Suppressor macrophage treated with lipopolysaccharide for 1 hour (primary cell): ENCODE data around the gene PXYLP1.
"Not testable (repeated sequence)": the region's sequence is repeated elsewhere in the genome, so short reads cannot be mapped to it uniquely, and the experiment has no call there.

Experiments used
- DNase-seq, 3 donors: peaks; one replicate each; pipeline ENCODE4 v3.0.0-alpha.2; 2020 to 2022

Gene PXYLP1

GRCh38 chr3:141231101-141231951 lies at the start of gene PXYLP1:
PXYLP1 (plus strand) TSS chr3:141231825; CDS start chr3:141260176, 28,351 bp downstream.
- DNase-seq: peak; percentile 91 to 97 (median 95)

- DNase-seq: no peak
Observed at GRCh38 chr3:141183606-141184005, 48.0 kb upstream of the PXYLP1 start.

- no peak for DNase-seq
Observed at GRCh38 chr3:141184430-141184829, 47.2 kb upstream of the PXYLP1 start.

- DNase-seq: no peak
Observed at GRCh38 chr3:141191097-141191749, 40.4 kb upstream of the PXYLP1 start.

GRCh38 chr3:141192345-141192744 lies 39.3 kb upstream of the PXYLP1 start:
- DNase-seq: peak; percentile 94 to 97 (median 96)

- peak; percentile 44 to 51 (median 45) for DNase-seq
Observed at GRCh38 chr3:141193066-141193830, 38.4 kb upstream of the PXYLP1 start.

GRCh38 chr3:141201122-141201521 lies 30.5 kb upstream of the PXYLP1 start:
- no peak for DNase-seq

- no peak for DNase-seq
Observed at GRCh38 chr3:141202682-141203081, 28.9 kb upstream of the PXYLP1 start.

GRCh38 chr3:141203866-141204265 lies 27.8 kb upstream of the PXYLP1 start:
- DNase-seq: no peak

- no peak for DNase-seq
Observed at GRCh38 chr3:141204343-141204742, 27.3 kb upstream of the PXYLP1 start.

DNA sequence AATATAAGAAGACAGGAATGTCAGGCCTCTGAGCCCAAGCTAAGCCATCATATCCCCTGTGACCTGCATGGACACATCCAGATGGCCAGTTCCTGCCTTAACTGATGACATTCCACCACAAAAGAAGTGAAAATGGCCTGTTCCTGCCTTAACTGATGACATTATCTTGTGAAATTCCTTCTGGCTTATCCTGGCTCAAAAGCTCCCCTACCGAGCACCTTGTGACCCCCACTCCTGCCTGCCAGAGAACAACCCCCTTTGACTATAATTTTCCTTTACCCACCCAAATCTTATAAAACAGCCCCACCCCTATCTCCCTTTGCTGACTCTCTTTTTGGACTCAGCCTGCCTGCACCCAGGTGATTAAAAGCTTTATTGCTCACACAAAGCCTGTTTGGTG lies 20.3 kb upstream of the PXYLP1 start:
- DNase-seq: not testable (repeated sequence)

- no peak for DNase-seq
Observed at GRCh38 chr3:141212101-141212500, 19.5 kb upstream of the PXYLP1 start.

- DNase-seq: no peak
Observed at GRCh38 chr3:141212555-141212954, 19.1 kb upstream of the PXYLP1 start.

GRCh38 chr3:141216975-141217374 lies 14.7 kb upstream of the PXYLP1 start:
- no peak for DNase-seq

GRCh38 chr3:141217389-141217788 lies 14.2 kb upstream of the PXYLP1 start:
- no peak for DNase-seq

DNA sequence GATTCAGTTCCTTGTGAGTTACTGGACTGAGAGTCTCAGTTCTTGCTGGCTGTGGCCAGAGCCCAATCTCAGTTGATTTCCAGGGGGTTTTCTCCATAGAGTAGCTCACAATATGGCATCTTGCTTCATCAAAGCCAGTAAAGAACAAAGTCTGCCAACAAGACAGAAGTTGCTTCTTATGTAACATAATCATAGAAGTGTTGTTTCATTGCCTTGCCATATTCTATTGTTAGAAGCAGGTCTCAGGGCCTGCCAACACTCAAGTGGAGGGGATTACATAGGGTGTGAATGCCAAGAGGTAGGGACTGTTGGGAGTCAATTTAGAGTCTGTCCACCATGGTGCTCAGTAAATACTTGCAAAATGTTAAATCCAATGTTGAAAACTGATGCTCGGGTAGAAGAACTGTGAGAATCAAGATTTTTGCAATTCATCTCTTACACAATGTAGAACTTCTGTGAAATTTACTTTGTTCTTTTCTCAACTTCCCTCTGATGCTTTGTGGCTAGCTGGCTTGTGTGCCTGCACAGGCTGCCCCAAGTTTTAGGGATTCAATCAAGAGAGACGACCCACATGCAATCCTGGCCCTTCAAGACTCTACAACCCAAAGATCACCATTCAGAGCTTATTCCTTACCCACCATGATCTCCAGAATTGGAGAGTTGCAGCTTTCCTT lies 13.3 kb upstream of the PXYLP1 start:
- peak in 1 of 3 donors; percentile 57 for DNase-seq

GRCh38 chr3:141218926-141219325 lies 12.7 kb upstream of the PXYLP1 start:
- DNase-seq: no peak

DNA sequence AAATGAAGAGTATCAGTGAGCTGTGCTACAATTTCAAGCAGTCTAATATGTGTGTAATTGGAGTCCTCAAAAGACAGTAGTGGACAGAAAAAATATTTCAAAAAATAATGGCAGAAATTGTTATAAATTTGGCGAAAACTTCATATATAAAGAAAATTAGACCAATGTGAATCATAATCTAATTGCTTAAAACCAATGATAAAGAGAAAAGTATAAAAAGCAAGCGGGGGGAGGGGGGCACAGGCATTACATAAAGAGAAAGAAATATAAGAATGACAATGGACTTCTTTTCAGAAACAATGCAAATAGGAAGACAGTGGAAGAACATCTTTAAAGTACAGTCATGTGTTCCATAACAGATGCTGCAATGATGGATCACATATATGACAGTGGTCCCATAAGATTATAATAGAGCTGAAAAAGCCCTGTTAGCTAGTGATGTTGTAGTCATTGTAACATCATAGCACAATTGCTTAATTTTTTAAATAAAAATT lies 7.9 kb upstream of the PXYLP1 start:
- no peak for DNase-seq

- DNase-seq: no peak
Observed at GRCh38 chr3:141225939-141226338, 5.7 kb upstream of the PXYLP1 start.

DNA sequence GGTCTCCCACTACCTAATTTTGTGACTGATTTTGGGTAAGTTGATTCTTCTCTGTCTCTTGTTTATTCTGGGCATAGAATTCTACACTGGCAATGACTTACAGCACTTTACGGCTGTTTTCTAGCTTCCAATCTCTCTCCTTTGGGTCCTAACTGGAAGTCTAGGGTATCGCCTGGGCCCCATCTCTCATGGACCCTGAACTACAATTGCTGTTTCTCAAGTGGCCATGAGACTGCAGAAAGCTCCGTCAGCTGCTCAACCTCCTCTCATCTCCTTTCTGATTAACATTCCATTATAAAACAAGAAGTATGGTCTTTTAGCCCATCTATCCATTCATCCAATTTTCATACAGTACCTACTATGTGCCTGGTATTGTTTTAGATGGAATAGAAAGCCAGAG lies 4.4 kb upstream of the PXYLP1 start:
- no peak for DNase-seq

DNA sequence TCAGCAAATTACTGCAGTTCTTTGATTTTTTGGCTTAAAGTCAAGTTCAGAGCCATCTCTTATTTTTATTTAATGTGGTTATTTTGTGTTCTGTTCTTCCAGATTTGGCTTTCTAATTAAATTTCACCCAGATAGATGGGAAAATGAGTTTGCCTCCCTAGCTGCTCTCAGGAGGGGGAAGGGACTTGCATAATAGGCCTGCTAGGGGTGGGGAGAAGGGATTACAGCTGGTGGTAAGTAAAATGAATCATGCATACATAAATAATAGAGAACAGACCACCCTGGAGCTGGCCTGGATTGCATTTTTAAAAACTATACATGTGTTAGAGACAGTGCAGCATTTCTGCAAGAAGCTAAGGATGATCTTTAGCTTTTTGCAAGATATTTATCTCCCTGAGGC lies 3.9 kb upstream of the PXYLP1 start:
- DNase-seq: no peak

DNA sequence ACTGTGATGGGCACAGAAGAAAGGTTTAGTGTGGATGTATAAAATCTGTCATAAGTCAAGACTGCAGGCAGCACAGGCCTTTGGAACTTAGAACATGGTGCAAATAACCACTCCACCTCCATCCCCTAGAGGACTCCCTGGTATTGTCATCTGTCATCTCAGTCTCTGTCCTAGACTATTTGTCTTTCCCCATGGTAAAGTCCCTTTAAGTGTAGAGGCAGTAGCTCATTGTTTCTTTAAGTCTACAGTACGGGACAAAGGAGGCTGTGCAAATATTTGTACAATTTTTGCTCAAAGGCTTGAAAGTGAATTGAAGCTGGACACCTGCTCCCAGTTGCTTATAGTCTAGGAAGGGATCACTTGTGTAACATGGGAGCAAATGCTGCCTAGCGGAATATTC lies 3.2 kb upstream of the PXYLP1 start:
- no peak for DNase-seq

- DNase-seq: no peak
Observed at GRCh38 chr3:141229132-141229531, 2.5 kb upstream of the PXYLP1 start.
